T-helper 22 cell (primary cell): Measurements from ENCODE around the gene ST8SIA6.
"Not testable (repeated sequence)": the region's sequence is repeated elsewhere in the genome, so short reads cannot be mapped to it uniquely, and the experiment has no call there.

Source experiments
- DNase-seq: peaks from one replicate; pipeline ENCODE4 v3.0.0-alpha.2; 2020; ENCODE audit warnings: low read depth

The ST8SIA6 gene

DNA sequence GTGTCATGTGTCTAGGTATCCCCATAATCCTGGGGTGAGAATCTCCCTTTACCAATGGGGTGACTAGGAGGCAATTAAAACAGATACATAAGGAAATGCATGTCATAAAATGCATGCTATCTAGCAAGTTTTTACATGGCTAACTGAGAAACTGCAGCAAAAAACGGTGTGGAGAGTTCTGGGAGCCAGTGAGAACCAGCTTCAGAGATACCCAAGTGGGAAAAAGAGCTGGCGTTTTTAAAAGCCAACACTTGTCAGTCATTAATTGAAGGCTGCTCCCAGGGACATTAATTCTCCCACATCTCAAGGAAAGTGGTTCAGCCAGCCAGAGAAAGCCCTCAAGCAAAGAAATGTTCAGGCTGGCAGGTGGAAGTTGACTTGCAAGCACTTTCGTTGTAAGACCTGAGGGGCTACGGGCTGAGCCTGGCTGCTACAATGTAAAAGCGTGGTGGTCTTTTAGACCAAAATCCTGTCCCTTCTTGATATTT is 28.1 kb downstream of the ST8SIA6 start:
- DNase-seq: no peak

DNA sequence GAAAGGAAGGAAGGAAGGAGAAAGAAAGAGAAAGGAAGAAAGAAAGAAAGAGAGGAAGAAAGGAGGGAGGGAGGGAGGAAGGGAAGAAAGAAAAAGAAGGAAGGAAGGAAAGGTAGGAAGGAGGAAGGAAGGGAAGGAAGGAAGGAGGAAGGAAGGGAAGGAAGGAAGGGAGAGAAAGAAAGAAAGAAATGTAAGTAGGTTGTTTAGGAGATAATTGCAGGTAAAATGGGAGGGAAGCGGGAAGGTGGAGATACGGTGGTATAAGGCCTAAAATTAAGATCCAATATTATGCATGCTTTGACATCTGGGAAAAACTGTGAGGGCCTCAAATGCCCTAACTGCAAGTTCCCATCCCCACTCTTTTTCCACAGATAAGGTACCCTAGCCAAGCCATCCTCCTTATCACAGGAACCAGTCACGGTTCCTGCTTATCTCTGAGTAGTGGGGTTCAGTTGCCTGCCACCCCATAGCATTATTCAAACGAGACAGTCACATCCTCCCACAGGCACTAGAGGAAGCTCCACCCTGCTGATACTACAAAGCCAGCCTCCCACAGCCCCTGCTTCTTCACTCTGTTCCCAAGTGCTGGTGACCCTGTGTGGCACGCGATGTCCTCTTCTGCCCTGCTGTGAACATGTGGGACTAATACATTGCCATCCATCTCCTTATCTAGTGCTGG is 28.7 kb downstream of the ST8SIA6 start:
- DNase-seq: peak; percentile 28

DNA sequence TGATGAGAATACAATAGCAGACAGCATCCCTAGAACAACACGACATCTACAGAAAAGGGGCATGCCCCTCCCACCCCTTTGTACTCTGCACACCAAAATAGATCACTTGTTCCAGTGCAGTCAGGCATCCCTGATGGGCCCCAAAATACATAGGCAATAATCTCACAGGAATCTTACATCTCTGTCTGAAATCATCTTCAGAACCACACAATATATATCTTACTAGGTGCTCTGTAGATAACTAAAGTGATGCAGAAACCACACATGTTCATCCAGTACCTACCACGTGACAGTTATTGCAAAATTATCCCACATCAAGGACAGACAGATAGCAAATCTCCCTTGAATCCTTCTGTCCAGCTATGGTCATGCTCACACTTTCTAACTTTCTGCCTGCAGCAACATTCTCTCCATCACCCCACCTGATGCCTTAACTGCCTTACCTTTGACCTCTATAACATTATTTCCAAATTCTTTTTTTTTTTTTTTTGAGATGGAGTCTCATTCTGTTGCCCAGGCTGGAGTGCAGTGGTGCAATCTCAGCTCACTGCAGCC is 30.7 kb downstream of the ST8SIA6 start:
- no peak for DNase-seq

DNA sequence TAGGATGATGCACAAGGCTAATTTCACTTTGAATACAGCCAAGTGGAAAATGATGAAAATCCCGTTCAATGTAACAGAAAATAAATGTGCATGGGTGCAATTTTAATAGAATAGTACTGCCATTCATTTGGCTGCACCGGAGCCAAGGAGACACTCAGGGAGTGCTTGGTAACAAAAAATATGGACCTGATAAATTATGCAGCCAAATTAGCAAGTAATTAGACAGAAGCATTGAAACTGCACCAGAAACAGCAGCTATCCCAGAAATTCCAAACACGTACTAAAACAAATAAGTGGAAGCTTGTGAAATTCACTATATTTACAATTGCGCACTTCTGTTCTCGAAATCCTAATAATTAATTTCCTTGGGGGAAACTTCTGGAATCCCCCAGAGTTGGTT is 31.5 kb downstream of the ST8SIA6 start:
- no peak for DNase-seq

DNA sequence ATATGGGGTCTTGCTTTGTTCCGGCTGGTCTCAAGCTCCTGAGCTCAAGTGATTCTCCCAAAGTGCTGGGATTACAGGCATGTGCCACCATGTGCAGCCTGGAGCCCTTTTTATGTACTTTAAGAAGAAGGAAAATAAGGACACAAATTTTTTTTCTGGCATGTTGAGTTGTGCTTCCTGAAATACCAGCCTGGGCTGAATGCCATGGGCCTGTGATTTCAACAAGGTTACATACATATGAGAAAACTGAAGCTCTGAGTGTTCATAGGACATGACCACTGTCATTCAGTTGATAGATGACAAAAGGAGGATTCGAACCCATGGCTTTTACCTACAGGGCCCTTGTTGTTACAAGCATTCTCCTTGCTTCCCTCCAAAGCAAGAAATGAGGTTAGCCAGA is 36.1 kb downstream of the ST8SIA6 start:
- no peak for DNase-seq

DNA sequence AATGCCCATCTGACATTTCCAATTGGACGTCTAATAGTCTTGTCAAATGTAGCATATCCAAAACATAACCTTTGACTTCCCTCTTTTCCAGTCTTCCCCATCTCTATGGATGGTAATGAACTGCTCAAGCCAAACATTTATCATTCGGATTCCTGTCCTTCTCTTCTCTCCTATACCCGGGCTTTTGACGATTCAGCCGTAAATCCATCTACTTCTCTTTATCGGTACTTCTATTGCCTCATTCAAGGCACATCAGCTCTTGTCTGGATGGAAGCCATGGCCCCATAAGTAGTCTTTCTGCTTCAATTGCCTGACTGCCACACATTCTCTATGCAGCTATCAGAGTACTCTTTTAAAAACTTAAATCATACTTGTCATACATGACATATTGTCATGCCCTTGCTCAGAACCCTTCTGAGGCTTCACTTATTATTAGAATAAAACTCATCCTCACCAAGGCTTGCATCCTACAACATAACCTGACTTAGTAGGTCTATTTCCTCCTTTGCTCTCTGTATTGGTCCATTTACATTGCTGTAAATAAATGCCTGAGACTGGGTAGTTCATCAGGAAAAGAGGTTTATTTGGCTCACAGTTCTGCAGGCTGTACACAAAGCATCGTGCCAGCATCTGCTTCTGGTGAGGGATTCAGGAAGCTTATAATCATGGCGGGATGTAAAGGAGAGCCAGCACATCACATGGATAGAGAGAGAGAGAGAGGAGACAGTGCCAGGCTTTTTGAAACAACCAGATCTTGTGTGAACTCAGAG is 37.8 kb downstream of the ST8SIA6 start:
- no peak for DNase-seq

DNA sequence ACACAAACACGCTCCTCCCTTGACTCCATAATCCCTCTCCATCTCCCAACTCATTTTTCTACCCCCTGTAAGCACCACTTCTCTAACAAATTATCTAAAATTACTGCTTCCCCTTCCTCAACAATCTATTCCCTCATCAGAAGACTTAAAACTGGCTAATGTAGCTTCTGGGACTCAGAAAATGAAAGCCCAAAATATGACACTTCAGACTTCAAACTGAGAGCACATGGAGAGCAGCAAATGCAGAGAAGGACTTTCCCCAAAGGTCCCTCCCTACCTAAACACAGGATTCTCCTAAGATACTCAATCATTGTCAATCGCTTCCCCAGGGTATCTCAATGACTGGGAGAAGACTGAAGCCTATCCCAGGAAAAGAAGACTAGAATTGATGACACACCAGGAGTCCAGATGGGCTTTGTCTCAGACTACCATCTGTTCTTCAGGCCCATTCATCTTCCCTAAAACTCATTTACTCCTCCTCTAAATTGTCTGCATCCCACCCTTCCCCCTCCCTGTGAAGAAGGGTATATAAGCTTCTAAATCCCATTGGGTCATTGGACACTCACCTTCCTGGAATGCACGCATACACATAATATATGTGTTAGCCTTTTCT is 39.2 kb downstream of the ST8SIA6 start:
- no peak for DNase-seq

DNA sequence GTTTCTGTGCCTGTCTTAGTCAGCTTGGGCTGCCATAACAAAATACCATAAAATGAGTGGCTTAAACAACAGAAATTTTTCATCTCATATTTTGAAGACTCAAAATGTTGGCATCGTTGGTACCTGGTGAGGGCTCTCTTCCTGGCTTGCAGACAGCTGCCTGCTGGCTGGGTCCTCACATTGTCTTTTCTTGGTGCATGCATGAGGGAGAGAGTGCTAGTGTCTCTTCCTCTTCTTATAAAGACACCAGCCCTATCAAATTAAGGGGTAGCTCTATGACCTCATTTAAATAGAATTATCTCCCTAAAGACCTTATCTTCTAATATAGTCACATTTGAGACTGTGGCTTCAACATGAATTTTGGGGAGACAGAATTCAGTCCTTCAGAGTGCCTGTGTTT is 39.9 kb downstream of the ST8SIA6 start:
- DNase-seq: no peak

DNA sequence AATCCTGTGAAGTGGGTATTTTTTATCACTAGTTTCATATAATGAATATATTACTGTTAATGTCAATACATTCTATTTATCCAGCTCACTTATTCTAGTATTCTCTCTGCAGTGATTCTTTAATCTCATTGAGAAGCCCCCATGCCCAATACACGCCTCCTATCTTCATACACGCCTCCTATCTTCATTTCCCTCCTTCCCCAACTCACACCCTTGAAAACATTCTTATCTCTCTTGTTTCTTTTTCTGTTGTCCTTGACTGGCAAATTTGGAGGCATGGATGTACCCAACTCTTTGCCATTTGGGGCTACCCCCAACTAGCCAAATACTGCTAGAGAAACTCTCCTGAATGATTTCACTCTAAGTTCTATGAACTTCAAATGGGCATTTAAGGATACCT is 40.5 kb downstream of the ST8SIA6 start:
- DNase-seq: no peak

DNA sequence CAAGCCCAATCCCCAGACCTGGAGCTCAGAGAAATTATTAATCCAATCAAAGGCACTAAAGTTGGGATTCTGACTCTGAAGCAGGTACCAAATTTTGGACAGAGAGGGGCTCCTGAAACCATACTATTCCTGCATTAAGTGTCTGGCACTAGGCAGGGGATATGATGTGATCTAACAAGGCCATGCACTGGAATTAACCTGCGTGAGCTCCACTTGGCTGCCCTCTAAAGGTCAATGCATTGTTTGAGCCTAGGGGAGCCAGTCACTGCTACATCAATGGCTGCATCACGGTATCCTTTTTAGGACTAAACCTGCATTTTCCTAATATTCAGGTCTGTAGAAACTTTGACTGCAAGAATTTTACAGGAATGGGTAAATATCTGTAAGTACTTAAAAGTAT is 42.1 kb downstream of the ST8SIA6 start:
- no peak for DNase-seq

DNA sequence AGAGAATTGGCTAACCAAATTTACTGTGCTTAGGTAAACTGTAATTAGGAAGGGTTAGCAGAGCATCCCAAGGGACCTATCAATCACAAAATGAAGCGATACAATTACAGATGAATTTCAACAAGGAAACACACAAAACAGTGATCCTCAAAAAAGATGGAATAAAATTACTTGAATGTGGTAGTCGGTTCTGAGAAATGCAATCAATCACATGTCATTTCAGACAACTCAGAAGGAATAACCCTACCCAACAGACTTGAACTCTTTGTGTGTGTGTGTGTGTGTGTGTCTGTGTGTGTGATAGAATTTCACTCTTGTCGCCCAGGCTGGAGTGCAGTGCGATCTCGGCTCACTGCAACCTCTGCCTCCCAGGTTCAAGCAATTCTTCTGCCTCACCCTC is 43.5 kb downstream of the ST8SIA6 start:
- DNase-seq: no peak

DNA sequence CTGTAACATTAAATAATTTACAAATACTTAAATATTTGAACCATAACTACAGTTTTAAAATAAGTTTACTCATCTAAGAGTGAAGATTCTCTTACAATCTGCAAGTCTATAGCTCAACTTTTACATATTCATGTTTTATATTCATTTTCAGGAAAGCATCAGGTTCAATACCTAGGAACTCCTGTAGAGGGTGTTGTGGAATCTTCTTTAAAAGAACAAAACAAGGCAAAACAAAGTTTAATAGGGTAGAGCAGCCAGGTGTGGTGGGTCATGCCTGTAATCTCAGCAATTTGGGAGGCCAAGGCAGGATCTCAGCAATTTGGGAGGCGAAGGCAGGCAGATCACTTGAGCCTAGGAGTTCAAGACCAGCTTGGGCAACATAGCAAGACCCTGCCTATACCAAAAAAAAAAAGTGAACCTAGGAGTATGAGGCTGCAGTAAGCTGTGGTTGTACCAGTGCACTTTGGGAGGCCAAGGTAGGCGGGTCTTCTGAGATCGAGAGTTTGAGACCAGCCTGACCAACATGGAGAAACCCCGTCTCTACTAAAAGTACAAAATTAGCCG is 45.1 kb downstream of the ST8SIA6 start:
- DNase-seq: no peak

DNA sequence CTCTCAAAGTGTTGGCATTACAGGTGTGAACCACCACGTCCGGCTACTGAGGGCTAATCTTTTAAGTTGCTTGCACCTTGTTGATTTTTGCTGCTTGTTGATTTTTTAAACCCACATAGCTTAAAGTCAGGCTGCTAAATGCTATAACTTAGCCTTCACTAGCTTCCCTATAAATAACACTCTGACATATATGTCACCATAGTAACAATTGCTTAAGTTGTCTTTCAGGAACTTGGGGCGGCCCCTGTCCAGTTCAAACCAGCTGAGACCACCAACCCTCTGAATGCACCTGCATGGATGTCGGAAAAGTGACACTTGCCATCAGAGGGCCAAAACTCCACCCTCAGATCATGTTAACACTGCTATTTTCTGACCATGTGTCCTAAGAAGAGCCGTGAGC is 47.3 kb downstream of the ST8SIA6 start:
- DNase-seq: no peak

DNA sequence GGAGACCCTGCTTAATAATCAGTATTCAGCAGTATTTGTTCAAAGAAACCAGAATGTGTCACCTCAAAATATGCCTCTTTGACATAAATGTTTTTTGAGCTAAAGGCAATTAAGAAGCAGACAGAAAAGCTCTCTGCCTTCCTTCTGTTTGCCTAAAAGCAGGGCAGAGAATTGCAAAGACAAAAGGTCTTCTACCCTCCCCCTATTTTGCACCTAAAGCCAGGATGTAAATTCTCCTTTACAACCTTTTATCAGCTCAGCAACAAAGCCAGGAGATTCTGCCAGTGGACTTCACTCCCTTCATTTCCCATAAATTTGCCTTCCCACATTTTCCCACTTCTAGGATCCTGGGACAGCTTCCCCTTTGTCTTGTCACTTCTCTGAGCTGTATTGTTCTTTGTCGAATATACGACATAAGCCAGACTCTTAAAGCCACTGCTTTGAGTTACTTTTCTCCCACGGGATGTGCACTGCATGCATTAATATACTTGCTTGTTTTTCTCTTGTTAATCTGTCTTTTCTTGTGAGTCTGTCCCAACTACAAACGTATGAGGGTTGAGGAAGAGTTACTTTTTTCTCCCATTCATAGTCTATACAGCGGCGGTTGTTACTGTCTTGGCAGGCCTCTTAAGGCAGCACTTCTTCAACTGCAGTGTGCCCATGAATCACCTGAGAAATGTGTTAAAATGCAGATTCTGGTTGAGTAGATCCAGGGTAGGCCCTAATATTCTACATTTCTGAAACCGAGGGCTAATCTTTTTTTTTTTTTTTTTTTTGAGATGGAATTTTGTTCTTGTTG is 48.2 kb downstream of the ST8SIA6 start:
- no peak for DNase-seq

DNA sequence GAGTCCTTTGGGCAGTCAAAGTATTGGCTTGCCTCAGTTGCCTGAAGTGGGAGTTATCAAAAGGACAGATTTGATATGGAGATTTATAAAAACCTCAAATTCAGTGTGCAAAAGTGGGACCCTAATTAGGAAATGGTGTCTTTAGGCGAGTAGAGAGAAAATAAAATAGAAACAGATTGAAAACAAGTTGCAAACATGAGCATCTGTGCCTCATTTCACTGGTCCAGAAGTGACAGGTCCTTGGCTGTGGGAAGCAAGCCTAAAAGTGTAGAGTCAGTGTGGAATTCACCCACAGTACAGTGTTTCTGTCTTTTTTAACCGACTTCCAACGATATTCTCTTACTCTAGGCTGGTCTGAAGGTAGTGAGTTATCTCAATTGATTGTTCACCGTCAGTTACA is 51.2 kb downstream of the ST8SIA6 start:
- no peak for DNase-seq

DNA sequence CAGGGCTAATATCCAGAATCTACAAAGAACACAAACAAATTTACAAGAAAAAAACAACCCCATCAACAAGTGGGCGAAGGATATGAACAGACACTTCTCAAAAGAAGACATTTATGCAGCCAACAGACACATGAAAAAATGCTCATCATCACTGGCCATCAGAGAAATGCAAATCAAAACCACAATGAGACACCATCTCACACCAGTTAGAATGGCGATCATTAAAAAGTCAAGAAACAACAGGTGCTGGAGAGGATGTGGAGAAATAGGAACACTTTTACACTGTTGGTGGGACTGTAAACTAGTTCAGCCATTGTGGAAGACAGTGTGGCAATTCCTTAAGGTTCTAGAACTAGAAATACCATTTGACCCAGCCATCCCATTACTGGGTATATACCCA is 52.4 kb downstream of the ST8SIA6 start:
- DNase-seq: not testable (repeated sequence)

DNA sequence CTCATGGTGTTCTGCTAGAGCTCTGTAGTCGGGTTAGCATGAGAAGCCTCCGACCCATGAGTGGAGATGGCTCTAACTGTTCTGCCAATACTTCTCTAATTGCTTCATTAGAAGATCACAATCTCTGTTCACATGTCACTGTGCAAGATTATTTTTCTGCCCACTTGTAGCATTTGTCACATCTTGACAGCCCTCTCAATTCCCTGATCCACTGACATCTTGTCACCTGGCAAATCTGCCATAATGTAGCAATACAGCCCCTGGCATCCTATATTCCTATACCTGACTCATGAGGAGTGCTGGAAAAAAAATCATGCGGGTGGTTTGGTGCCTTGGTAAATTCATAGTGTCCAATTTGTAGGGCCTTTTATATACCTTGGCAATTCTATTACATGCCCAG is 58.4 kb downstream of the ST8SIA6 start:
- DNase-seq: no peak

DNA sequence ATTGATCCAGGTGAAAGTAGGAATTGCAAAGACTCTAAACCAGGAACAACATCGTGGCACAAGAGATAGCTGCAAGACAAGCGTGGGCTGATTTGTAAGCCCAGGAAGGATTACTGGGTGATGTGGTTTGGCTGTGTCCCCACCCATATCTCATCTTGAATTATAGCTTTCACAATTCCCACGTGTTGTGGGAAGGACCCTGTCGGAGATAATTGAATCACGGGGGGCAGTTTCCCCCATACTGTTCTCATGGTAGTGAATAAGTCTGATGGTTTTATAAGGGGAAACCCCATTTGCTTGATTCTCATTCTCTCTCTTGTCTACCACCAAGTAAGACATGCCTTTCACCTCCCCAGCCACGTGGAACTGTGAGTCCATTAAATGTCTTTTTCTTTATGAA is 59.5 kb downstream of the ST8SIA6 start:
- no peak for DNase-seq

DNA sequence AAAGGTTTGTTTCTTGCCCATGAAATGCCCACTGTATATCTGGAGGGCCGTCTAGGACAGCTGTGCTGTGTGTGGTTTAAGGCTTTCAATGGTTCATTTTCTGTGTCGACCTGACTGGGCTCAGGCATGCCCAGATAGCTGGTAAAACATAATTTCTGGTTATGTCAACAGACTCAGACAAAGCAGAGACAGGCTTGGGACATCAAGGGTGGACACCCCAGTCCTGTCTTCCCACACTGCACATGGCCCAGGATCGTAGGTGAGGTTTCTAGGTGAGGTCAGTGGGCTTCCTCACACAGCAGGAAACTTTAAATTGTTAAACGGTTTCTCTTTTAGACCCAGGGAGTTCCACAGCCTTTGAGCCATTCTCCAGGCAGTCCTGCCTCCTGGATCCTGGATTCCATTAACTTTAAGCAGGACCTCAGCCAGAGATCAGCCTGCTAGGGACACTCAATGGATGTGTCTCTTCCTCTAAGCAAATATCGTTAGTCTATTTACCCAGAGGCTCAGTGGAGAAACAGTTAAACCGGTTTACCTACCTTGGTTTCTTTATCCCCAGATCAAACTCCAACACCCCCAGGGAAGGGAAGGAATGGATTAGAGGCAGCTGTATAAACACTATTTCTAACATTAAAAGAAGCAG is 66.4 kb downstream of the ST8SIA6 start:
- no peak for DNase-seq

DNA sequence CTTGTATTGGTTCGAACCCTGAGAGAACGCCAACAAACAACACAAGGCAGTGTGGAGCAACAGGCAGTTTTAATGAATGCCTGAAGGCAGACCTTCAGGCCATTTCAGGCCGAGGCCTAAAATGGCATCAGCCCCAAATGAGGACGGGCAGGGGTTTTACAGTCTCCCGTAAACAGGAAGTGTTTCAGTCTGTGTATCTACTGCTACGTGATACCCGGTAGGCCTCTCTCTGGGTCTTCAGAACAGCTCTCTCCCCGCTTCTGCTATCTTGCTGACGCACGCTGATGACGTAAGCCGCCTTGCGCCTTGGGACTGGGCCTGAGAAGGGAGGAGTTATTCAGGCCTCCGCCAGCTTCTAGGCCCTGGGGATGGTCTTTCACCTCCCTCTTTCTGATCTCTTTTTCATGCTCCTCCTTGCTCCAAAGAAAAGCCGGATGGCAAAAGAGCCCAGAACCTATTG is 67.7 kb downstream of the ST8SIA6 start:
- no peak for DNase-seq

DNA sequence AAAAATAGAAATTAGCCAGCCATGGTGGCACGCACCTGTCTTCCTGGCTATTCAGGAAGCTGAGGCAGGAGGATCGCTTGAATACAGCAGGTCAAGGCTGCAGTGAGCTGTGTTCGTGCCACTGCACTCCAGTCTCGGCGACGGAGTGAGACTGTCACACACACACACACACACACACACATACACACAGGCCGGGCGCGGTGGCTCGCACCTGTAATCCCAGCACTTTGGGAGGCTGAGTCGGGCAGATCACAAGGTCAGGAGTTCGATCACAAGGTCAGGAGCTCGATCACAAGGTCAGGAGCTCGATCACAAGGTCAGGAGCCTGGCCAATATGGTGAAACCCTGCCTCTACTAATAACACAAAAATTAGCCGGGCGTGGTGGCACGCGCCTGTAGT is 68.4 kb downstream of the ST8SIA6 start:
- no peak for DNase-seq
